HepG2 (cell line): ENCODE results near the gene ARSB. TPM values are rescaled to one million over a fixed set of nuclear protein-coding genes. Genes with fewer than 3 reads are reported as not detected.

Source experiments
- CCAR2 ChIP-seq: fragments of 200-400 bp; formaldehyde crosslinking; optimal IDR thresholded peaks from 2 replicates; pipeline ENCODE3; 2018; ENCODE audit warnings: low read depth, mild to moderate bottlenecking, low read length, moderate library complexity
- CERS6 ChIP-seq: sonication (generic); formaldehyde crosslinking; IDR thresholded peaks from 2 replicates; pipeline ENCODE4 v1.5.0; 2020; ENCODE audit warnings: missing genetic modification reagents
- CHCHD3 ChIP-seq: sonication (generic); formaldehyde crosslinking; IDR thresholded peaks from 2 replicates; pipeline ENCODE4 v1.8.0; 2022; ENCODE audit warnings: mild to moderate bottlenecking, missing genetic modification reagents, moderate library complexity
- DPF2 ChIP-seq: sonication (generic); formaldehyde crosslinking; IDR thresholded peaks from 2 replicates; pipeline ENCODE4 v1.4.0; 2020; ENCODE audit warnings: mild to moderate bottlenecking, low read depth, missing genetic modification reagents, borderline replicate concordance
- GMEB1 ChIP-seq: sonication (generic); formaldehyde crosslinking; IDR thresholded peaks from 2 replicates; pipeline ENCODE4 v1.5.1; 2020; ENCODE audit warnings: missing genetic modification reagents, mild to moderate bottlenecking, borderline replicate concordance
- JUND ChIP-seq: sonication (generic); formaldehyde crosslinking; IDR thresholded peaks from 2 replicates; pipeline ENCODE4 v1.8.0; 2022; ENCODE audit warnings: mild to moderate bottlenecking, missing genetic modification reagents
- MTA1 ChIP-seq: sonication (generic); formaldehyde crosslinking; IDR thresholded peaks from 2 replicates; pipeline ENCODE4 v1.4.0; 2020; ENCODE audit warnings: missing genetic modification reagents, mild to moderate bottlenecking, borderline replicate concordance
- PTBP1 ChIP-seq: fragments of 200-400 bp; formaldehyde crosslinking; IDR thresholded peaks from 2 replicates; pipeline ENCODE4 v1.6.1; 2018; ENCODE audit warnings: low read length, low read depth; ENCODE audit not compliant: poor library complexity, severe bottlenecking
- TEF ChIP-seq: sonication (generic); formaldehyde crosslinking; IDR thresholded peaks from 2 replicates; pipeline ENCODE4 v1.5.0; 2020; ENCODE audit warnings: missing genetic modification reagents
- THRA ChIP-seq: sonication (generic); formaldehyde crosslinking; IDR thresholded peaks from 2 replicates; pipeline ENCODE4 v1.4.0; 2020; ENCODE audit warnings: missing genetic modification reagents, borderline replicate concordance
- ZNF275 ChIP-seq: sonication (generic); formaldehyde crosslinking; IDR thresholded peaks from 2 replicates; pipeline ENCODE4 v1.8.0; 2022; ENCODE audit warnings: missing genetic modification reagents, mild to moderate bottlenecking, inconsistent platforms, borderline replicate concordance
- ZNF382 ChIP-seq: sonication (generic); formaldehyde crosslinking; IDR thresholded peaks from 2 replicates; pipeline ENCODE4 v1.5.0; 2020; ENCODE audit warnings: missing genetic modification reagents, mild to moderate bottlenecking, borderline replicate concordance
- ZNF414 ChIP-seq: sonication (generic); formaldehyde crosslinking; IDR thresholded peaks from 2 replicates; pipeline ENCODE4 v1.5.0; 2020; ENCODE audit warnings: missing genetic modification reagents
- ZNF44 ChIP-seq: sonication (generic); formaldehyde crosslinking; IDR thresholded peaks from 2 replicates; pipeline ENCODE4 v1.5.1; 2020; ENCODE audit warnings: mild to moderate bottlenecking, missing genetic modification reagents
- ZNF446 ChIP-seq: sonication (generic); formaldehyde crosslinking; IDR thresholded peaks from 2 replicates; pipeline ENCODE4 v1.5.0; 2020; ENCODE audit warnings: mild to moderate bottlenecking, missing genetic modification reagents
- ZNF451 ChIP-seq: sonication (generic); formaldehyde crosslinking; IDR thresholded peaks from 2 replicates; pipeline ENCODE4 v1.5.0; 2020; ENCODE audit warnings: mild to moderate bottlenecking, missing genetic modification reagents
- ZNF576 ChIP-seq: sonication (generic); formaldehyde crosslinking; IDR thresholded peaks from 2 replicates; pipeline ENCODE4 v1.4.0; 2020; ENCODE audit warnings: mild to moderate bottlenecking, missing genetic modification reagents
- ZNF724P ChIP-seq: sonication (generic); formaldehyde crosslinking; IDR thresholded peaks from 2 replicates; pipeline ENCODE4 v1.8.0; 2022; ENCODE audit warnings: missing genetic modification reagents, borderline replicate concordance
- ZNF800 ChIP-seq: sonication (generic); formaldehyde crosslinking; IDR thresholded peaks from 2 replicates; pipeline ENCODE4 v1.4.0; 2020; ENCODE audit warnings: missing genetic modification reagents
- polyA plus RNA-seq, 8 experiments: library from polyadenylated mRNA; depleted of rRNA in 3 of 8; stranded (reverse) in 7 of 8; unstranded in 1 of 8; fragments of >200 nt; fragmentation: Illumina TruSeq in 4 of 8; extraction: Trizol in 4 of 8; gene quantifications; 2 replicates each; pipeline versions ENCODE4 v1.2.1 to v1.2.3, GENCODE V29; 2011 to 2016; ENCODE audit warnings: low read depth in 4 of 8, missing spikeins in 1 of 8, mixed read lengths in 1 of 8; ENCODE audit not compliant: insufficient read depth in 1 of 8
- total RNA-seq, 5 experiments: library from RNA; depleted of rRNA; stranded (reverse); fragments of >200 nt; fragmentation: Illumina TruSeq; extraction: Trizol; gene quantifications; 2 replicates each; pipeline ENCODE4 v1.2.3, GENCODE V29; 2016; ENCODE audit warnings: low read depth in 1 of 5

ARSB gene
- total and polyA plus RNA-seq, 2 of the 13 experiments (the other 11 are each of a cell fraction or from before 2014, with no cell fraction given) = 52.6 to 66.4 TPM

GRCh38 chr5:78757269-78758053, 227.6 kb downstream of the ARSB start (continued):
- TF ChIP-seq CERS6 (no peak), ZNF576 (no peak), ZNF724P (CRISPR knock-in tag) (no peak), CCAR2 (no peak), GMEB1 (CRISPR knock-in tag) (no peak), PTBP1 (no peak), JUND (CRISPR knock-in tag) (peak; percentile 65; the same call in 1 of the 2 replicates), THRA (CRISPR knock-in tag) (no peak), ZNF275 (CRISPR knock-in tag) (no peak), ZNF446 (no peak), ZNF414 (CRISPR knock-in tag) (no peak), ZNF451 (no peak), TEF (CRISPR knock-in tag) (peak; percentile 47; the same call in 1 of the 2 replicates), MTA1 (CRISPR knock-in tag) (no peak), CHCHD3 (CRISPR knock-in tag) (no peak), ZNF800 (CRISPR knock-in tag) (no peak), ZNF382 (CRISPR knock-in tag) (no peak), DPF2 (CRISPR knock-in tag) (no peak), ZNF44 (CRISPR knock-in tag) (no peak)
